Muscle of leg (tissue), 11 donors: Measurements from ENCODE around the gene KIF19. TPM values are rescaled to one million over a fixed set of nuclear protein-coding genes. Genes with fewer than 3 reads are reported as not detected.

Source experiments
- DNase-seq: peaks from one replicate; pipeline ENCODE4 v3.0.0; 2013
- H3K27ac ChIP-seq: one replicate; pipeline ENCODE4 v1.5.1; 2013; ENCODE audit warnings: mild to moderate bottlenecking, low read length, control low read depth
- H3K27me3 ChIP-seq: one replicate; pipeline ENCODE4 v1.6.1; 2013; ENCODE audit warnings: low read length; ENCODE audit not compliant: control insufficient read depth, insufficient read depth
- H3K36me3 ChIP-seq: one replicate; pipeline ENCODE4 v1.6.1; 2013; ENCODE audit warnings: low read length; ENCODE audit not compliant: control insufficient read depth, insufficient read depth
- H3K4me1 ChIP-seq: one replicate; pipeline ENCODE4 v1.6.1; 2013; ENCODE audit warnings: low read length; ENCODE audit not compliant: control insufficient read depth, insufficient read depth
- H3K4me3 ChIP-seq: one replicate; pipeline ENCODE4 v1.5.1; 2013; ENCODE audit warnings: low read length, control low read depth
- H3K9me3 ChIP-seq: replicated peaks from 2 replicates; pipeline ENCODE4 v1.6.1; 2013; ENCODE audit warnings: low read depth, low read length; ENCODE audit not compliant: control insufficient read depth
- WGBS: methylation state at CpG from one replicate; pipeline ENCODE4 v1.1.5; 2013; ENCODE audit warnings: missing lambda C conversion rate; ENCODE audit not compliant: insufficient coverage; 5-methylcytosine and 5-hydroxymethylcytosine counted together
- polyA plus RNA-seq, 8 donors: library from polyadenylated mRNA; unstranded; fragments of 120-200 nt; gene quantifications; one replicate each; pipeline versions ENCODE4 v1.2.1 to v1.2.3, GENCODE V29; 2013; ENCODE audit warnings: inconsistent platforms in 1 of 8, low replicate concordance in 1 of 8; ENCODE audit not compliant: insufficient read length in 8 of 8, insufficient read depth in 1 of 8
- total RNA-seq: library from RNA; stranded (reverse); fragments of 120-200 nt; gene quantifications from one replicate; pipeline ENCODE4 v1.2.4, GENCODE V29; 2013

KIF19 gene
- total and polyA plus RNA-seq, 9 donors = 0.74 to 2.5 (median 1.6) TPM

- WGBS = 16% methylated on average over 11 of the region's 11 CpGs
- peaks cover 21% of the 10 kb centered on the region for H3K4me1 ChIP-seq
- peaks cover 23% of the 10 kb centered on the region for H3K27me3 ChIP-seq
- H3K27ac ChIP-seq = no peak overlapping the region
- no peaks in the 10 kb centered on the region for H3K36me3 ChIP-seq
- DNase-seq = peak; percentile 19
- no peak overlapping the region for H3K4me3 ChIP-seq
- H3K9me3 ChIP-seq = no peaks in the 10 kb centered on the region
Measured at GRCh38 chr17:74325376-74325742, 667 bp upstream of the KIF19 start.

- Histone ChIP-seq H3K4me1 (peaks cover 21% of the 10 kb centered on the region), H3K9me3 (no peaks in the 10 kb centered on the region), H3K36me3 (no peaks in the 10 kb centered on the region), H3K27ac (no peak overlapping the region), H3K27me3 (peaks cover 22% of the 10 kb centered on the region), H3K4me3 (peak overlapping the region; percentile 33)
- WGBS = 34% methylated on average over 8 of the region's 10 CpGs
- DNase-seq = no peak
Measured at GRCh38 chr17:74326506-74326905, 480 bp downstream of the KIF19 start.

- H3K27ac ChIP-seq = no peak overlapping the region
- H3K36me3 ChIP-seq = no peaks in the 10 kb centered on the region
Measured at GRCh38 chr17:74328487-74328886, 2.5 kb downstream of the KIF19 start.

GRCh38 chr17:74329378-74329777 is 3.4 kb downstream of the KIF19 start:
- Histone ChIP-seq H3K27me3 (peaks cover 15% of the 10 kb centered on the region), H3K36me3 (no peaks in the 10 kb centered on the region), H3K9me3 (peaks cover 2% of the 10 kb centered on the region), H3K4me3 (no peak overlapping the region), H3K27ac (no peak overlapping the region), H3K4me1 (peaks cover 33% of the 10 kb centered on the region)
- WGBS = 81% methylated on average over 3 of the region's 3 CpGs
- DNase-seq = no peak

More at GRCh38 chr17:74328487-74328886, 2.5 kb downstream of the KIF19 start:
- H3K9me3 ChIP-seq = no peaks in the 10 kb centered on the region
- H3K4me1 ChIP-seq = peaks cover 33% of the 10 kb centered on the region
- peaks cover 15% of the 10 kb centered on the region for H3K27me3 ChIP-seq
- no peak for DNase-seq
- H3K4me3 ChIP-seq = no peak overlapping the region
- WGBS = 92% methylated on average over 3 of the region's 3 CpGs

GRCh38 chr17:74330446-74330845 is 4.4 kb downstream of the KIF19 start:
- Histone ChIP-seq H3K36me3 (no peaks in the 10 kb centered on the region), H3K9me3 (peaks cover 4% of the 10 kb centered on the region), H3K27ac (no peak overlapping the region), H3K27me3 (peaks cover 13% of the 10 kb centered on the region), H3K4me1 (peaks cover 28% of the 10 kb centered on the region), H3K4me3 (no peak overlapping the region)
- WGBS = 36% methylated on average over 3 of the region's 8 CpGs
- DNase-seq = no peak

GRCh38 chr17:74332017-74332650 is 6.1 kb downstream of the KIF19 start:
- Histone ChIP-seq H3K36me3 (no peaks in the 10 kb centered on the region), H3K4me1 (peaks cover 14% of the 10 kb centered on the region), H3K27ac (no peak overlapping the region), H3K27me3 (peaks cover 2% of the 10 kb centered on the region), H3K4me3 (no peak overlapping the region), H3K9me3 (peaks cover 4% of the 10 kb centered on the region)
- DNase-seq = no peak
- WGBS = 80% methylated on average over 1 of the region's 7 CpGs

GRCh38 chr17:74332763-74333283 is 6.8 kb downstream of the KIF19 start:
- Histone ChIP-seq H3K9me3 (peaks cover 4% of the 10 kb centered on the region), H3K36me3 (no peaks in the 10 kb centered on the region), H3K27me3 (no peaks in the 10 kb centered on the region), H3K4me3 (no peak overlapping the region), H3K27ac (no peak overlapping the region), H3K4me1 (peaks cover 18% of the 10 kb centered on the region)
- 19% methylated on average over 5 of the region's 11 CpGs for WGBS
- DNase-seq = peak; percentile 51

GRCh38 chr17:74334393-74335039 is 8.5 kb downstream of the KIF19 start:
- peaks cover 4% of the 10 kb centered on the region for H3K9me3 ChIP-seq
- H3K4me1 ChIP-seq = peaks cover 31% of the 10 kb centered on the region
- no peak overlapping the region for H3K4me3 ChIP-seq
- no CpG with 5 or more reads among the region's 2 CpGs for WGBS
- no peak overlapping the region for H3K27ac ChIP-seq
- DNase-seq = no peak
- no peaks in the 10 kb centered on the region for H3K36me3 ChIP-seq
- H3K27me3 ChIP-seq = peaks cover 2% of the 10 kb centered on the region

- no peak overlapping the region for H3K4me3 ChIP-seq
- H3K9me3 ChIP-seq = peaks cover 4% of the 10 kb centered on the region
- DNase-seq = no peak
- H3K27me3 ChIP-seq = peaks cover 2% of the 10 kb centered on the region
- H3K4me1 ChIP-seq = peaks cover 36% of the 10 kb centered on the region
- WGBS = 63% methylated on average over 5 of the region's 5 CpGs
- H3K36me3 ChIP-seq = no peaks in the 10 kb centered on the region
- H3K27ac ChIP-seq = no peak overlapping the region
Measured at GRCh38 chr17:74335529-74336062, 9.6 kb downstream of the KIF19 start.

- peaks cover 39% of the 10 kb centered on the region for H3K4me1 ChIP-seq
- 63% methylated on average over 4 of the region's 7 CpGs for WGBS
- no peaks in the 10 kb centered on the region for H3K36me3 ChIP-seq
- no peak overlapping the region for H3K4me3 ChIP-seq
- DNase-seq = no peak
- H3K9me3 ChIP-seq = peaks cover 4% of the 10 kb centered on the region
- H3K27ac ChIP-seq = no peak overlapping the region
- H3K27me3 ChIP-seq = peaks cover 2% of the 10 kb centered on the region
Measured at GRCh38 chr17:74336307-74336706, 10.3 kb downstream of the KIF19 start.
